ENCODE measurements around the gene ZNF536. TPM values are rescaled to one million over a fixed set of nuclear protein-coding genes. Genes with fewer than 3 reads are reported as not detected.
"Not testable (repeated sequence)": the region's sequence is repeated elsewhere in the genome, so short reads cannot be mapped to it uniquely, and the experiment has no call there.

The ZNF536 gene
- total RNA-seq, 1 experiment from 2014 or later: not detected

DNA sequence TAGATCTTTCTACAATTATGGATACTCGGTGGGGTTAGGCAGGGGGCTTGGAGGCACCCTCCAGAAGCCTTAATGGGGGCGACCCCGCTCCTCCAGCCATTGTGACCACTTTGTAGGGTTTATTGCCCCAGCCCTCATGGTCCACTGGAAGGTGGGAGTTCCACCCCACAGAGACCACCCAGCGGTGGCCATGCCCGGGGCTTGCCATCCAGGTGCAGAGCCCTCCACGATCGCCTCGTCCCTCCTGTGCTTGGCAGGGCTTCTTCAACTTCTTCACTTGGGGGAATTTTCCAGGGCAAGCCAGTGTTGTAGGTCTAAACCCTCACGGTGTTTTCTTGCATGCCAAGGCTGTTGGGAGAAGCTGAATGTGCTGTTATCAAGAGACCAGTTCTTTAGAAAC lies 16.1 kb downstream of the ZNF536 start:
- DNase-seq (ENCODE audit: low read depth): no peak

DNA sequence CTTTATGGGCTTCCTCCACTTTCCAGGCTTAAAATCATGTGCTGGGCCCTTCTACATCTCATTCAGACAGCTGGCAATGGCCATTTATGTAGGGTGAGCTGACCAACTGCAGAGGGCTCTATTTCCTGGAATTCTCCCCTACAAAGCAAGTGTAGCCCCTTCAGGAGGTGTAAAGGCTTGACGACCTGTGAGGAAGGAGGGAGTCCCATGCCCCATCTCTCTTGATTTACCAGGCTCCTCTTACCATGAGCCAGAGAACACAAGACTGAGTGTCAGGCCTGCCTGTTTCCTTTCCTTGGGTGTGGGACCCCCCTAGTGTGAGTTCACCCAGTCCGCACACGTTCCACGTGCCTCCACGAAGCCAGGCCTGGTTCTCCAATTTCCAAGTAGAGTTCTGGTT lies 16.6 kb downstream of the ZNF536 start:
- DNase-seq (ENCODE audit: low read depth): no peak

DNA sequence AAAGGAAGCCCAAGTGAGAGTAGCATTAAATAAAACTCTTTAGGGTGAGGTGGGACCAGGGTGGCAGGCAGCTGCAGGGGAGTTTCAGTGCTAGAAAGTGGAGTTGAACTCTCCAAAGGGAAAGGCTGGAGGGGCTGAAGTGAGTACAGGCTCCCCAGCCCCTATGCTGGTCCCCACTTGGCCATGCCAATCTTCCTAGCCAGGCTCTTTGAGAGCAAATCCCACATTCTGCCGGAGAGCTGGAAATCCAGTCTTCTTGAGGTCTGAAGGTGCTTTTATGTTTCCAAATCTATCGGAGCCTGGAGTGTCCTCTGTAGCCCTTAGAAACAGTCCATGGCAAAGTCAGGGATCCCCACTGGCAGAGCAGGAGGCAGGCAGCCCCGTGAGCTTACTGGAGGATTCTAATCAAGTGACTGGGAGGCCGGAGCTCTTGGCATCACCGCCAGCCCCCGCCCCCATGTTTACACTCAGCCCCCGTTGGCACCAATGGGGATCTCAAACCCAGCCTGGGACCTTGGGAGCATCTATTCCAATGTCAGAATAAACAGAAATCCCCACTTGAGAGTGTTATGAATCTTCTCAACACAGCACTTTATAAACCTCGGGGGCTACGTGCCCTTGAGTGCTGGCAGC lies 18.3 kb downstream of the ZNF536 start:
- no peak for DNase-seq (ENCODE audit: low read depth)

DNA sequence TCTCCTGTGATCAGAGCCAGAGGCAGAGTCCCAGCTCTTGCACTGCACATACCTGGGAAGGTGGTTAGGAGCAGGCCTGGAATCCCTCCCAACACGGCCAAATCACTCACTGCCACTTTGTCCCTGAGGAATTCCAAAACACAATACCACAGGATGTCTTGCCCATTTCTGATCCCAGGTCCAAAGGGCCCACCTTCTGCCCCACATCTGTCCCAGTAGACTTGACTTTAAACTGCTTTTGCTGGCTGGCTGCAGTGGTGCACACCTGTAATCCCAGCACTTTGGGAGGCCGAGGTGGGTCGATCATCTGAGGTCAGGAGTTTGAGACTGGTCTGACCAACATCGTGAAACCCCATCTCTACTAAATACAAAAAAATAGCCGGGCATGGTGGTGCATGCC lies 18.9 kb downstream of the ZNF536 start:
- no peak for DNase-seq (ENCODE audit: low read depth)

DNA sequence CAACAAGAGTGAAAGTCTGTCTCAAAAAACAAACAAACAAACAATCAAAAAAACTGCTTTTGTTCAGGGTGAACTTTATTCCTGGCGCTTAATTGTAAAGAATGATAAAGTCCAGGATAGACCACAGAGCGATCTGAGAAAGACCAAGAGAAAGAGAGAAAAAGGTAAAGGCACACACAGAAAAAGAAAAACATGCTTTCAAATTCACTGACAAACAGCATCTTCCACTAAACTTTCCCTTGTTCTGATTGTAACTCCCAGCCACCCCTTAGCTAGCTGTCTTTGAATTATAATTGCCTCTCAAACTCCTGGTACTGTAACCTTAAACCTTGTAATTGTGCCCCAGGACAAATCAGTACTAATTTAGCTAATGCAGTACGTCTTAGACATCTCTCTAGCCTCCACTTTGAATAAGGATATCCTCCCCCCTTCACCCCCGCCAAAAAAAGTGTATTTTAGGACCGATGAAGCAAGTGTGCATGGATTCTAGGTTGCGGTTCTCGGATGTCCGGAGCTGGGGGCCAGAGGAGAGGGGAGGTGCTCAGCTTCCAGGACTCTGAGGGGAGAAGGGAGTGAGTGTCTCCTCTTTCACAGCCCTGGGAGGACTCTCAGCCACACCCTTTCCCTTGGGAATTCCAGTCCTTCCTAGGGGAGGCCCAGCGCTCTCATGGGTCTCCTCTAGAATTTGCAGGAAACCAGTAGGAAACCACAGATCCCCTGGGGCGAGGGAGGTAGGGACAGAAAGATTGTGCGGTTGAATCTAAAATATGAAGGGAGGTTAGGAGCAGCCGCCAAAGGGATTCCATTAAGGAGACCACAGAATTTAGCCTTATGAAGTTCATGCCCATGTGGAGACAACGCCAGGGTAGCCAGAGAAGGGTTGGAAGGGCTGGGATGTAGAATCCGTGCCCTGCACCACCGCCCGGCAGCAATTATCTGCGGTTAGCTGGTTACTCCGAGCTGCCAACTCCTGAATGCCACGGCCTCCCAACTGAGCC lies 19.7 kb downstream of the ZNF536 start:
- DNase-seq (ENCODE audit: low read depth): peak; percentile 89

DNA sequence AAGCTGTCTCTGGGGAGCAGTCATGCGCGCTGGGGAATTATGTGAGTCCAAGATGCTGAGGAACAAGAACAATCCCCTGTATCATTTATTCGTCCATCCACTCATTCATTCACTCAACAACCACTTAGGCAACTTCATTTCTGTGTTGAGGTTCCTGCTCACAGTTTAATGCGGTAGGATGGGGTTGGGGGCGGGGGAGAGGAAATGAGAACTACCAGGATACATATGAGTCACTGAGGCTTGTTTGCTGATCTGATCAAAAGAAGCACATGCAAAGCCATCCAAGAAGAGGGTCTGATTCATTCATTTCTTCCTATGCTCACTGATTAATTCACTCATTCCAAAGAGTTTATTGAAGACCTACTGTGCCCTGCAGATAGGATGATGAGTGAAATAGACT lies 20.9 kb downstream of the ZNF536 start:
- DNase-seq (ENCODE audit: low read depth): peak; percentile 33

DNA sequence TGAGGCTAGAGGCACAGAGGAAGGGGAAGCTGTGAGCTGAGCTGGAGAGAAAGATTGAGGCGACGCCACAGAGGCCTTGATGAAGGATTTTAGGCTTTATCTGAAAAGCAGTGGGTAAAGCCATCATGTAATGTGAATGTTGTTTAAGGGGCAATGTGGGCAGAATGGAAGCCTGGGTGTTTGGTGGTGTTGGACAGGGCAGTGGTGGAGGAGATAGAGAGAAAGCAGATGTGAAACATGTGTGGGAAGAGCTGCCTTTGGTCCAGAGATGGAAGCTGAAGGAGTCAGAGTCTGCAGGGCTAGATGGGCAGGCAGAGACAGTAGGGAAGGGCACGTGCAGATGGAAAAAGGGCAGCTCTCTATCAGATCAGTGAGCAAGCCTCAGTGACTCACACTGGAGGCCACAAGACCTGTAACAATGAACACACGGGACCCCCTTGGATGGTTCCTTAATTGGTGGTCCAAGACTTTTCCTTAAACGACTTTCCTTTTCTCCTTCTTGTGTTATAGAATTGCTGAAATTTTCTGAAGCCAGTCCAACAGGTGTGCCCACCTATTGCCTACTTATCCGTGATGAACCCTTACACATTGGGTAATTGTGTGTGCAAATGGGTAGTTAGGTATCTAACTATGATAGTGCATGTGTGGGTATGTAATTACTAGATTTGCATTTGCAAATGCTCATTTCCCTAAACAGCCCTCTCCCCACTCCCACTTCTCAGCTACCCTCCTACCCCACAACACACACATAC lies 21.7 kb downstream of the ZNF536 start:
- no peak for DNase-seq (ENCODE audit: low read depth)

DNA sequence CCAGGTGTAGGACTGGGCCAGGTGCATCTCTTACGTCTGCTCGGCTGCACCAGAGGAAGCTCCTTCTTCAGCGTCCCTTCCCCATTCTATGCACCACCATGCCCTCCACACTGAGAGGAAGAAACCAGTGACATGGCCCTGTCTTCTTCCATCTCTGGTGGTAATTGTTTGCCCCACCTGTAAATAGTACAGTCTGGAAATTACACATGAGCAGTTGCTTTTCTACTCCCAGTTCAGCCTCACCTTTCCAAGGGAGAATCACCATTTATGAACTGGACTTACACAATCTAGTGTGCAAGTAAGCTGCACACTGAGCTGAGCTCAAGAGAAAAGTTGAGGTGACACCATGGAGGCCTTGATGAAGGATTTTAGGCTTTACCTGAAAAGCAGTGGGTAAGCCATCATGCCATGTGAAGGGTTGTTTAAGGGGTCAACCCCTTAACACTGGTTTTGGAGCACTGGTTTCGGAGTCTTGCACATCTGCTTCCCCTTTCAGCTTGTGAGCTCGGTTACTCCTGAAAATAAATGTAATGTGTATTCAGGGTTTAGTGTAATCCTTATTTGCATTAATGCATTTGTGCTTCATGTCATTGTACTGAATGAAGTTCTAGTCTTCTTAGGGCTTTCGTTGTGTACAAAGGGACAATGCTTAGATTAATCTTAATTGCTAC lies 22.4 kb downstream of the ZNF536 start:
- DNase-seq (ENCODE audit: low read depth): no peak

DNA sequence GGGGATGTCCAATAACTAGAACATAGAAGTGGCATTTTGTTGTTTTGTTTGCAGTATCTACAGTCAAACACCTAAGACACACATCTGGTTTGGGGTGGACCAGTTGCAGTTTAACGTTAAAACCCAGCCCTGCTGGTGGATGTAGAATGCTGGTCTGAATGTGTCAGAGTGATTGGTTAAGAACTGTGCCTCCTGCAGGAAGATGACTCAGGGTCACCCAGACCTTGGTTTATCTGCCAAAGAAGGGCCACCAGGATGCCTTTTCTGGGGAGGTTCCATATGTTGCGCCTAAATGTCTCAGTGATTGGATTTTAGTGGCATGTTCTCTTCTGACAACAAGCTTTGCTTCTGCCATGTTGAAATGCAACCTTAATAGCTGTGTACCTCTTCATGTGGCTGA lies 23.1 kb downstream of the ZNF536 start:
- DNase-seq (ENCODE audit: low read depth): no peak

DNA sequence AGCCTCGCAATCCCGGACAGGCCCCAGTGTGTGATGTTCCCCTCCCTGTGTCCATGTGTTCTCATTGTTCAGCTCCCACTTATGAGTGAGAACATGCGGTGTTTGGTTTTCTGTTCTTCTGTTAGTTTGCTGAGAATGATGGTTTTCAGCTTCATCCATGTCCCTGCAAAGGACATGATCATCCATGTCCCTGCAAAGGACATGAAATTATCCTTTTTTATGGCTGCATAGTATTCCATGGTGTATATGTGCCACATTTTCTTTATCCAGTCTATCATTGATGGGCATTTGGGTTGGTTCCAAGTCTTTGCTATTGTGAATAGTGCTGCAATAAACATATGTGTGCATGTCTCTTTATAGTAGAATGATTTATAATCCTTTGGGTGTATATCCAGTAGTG lies 26.4 kb downstream of the ZNF536 start:
- DNase-seq (ENCODE audit: low read depth): not testable (repeated sequence)

DNA sequence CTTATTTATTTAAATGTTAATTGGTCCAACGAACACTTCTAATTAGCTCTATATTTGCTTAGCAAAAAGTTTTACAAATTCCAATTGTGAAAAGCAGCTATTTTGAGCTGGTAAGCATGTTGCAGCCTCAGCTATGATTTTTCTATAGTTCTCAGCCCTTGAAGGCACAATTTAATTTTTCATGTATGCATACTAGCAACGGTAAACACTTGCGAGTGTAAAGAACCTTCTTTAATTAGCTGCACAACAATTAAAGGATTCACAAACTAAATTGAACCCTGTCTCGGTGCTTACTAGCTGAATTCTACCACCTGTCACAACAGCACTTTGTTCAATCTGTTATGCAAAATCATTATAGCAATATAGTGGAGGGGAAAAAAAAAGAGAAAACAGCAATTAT lies 29.8 kb downstream of the ZNF536 start:
- DNase-seq (ENCODE audit: low read depth): no peak

DNA sequence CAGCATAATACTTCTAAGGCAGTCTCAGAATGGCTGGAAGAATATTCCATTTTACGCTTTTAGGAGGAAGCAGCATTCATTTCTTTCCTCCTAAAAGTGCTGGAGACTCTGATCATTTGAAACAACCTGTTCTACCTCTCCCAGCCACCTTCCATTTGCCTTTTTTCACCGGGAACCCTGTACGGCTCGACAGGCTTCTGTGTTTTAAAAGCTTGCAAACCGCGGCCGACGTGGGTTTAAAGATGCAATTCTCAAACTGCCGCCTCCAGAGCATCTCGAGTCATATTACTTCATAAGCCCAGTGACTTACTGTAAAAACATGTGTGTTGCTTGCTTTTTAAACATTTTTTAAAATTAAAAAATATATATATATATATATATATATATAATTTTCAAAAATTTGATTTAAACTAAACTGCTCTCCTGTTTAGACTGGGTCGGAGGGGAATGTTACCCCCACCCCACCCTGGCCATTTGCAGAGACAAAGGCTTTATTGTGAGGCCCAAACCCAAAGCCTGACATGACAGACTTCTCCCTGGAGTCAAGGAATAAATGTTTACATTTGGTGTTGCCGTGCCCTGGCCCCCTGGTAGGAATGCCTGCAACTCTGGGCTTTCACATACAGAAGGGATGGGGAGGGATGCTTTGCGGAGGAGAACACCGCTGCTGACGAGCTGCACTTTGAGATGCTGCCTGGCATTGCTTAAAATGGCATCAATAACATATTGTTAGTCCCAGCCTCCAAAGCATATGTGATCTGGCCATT lies 30.4 kb downstream of the ZNF536 start:
- DNase-seq (ENCODE audit: low read depth): no peak

DNA sequence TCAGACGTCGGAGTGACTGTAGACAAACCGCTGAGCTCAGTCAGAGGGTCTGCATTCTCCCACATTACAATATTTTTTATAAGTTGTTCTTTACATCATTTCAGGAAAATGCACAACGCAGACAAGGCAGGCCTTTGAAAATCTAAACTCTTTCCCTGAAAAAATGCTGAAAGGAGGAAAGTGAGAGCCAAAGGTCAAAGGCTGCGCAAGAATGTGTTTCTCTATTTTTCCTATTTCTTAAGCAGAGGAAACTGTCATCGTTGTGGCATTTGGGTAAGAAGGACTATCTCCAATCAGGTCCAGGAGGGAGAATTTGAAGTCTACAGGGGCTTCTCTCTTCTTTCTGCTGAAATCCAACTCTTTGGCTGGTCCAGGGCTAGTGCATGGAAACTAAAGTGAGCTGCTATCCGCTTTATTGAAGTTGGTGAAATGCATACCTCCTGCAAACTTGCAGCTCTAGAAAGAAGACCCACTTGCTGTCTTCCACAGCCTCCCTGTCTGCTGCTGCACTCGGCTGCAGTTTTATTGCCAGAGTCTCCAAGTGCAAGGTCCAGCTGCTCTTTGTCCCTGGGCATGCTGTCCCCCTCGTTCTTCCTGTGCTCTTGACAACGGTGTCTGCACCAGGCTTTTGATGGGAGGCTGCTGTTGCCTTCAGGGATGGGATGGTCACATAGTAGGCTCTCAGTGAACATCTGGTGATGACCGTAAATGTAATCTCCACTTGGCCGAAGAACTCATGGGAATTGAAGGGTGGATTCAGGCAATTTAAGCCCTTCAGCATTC lies 31.2 kb downstream of the ZNF536 start:
- DNase-seq (ENCODE audit: low read depth): no peak

DNA sequence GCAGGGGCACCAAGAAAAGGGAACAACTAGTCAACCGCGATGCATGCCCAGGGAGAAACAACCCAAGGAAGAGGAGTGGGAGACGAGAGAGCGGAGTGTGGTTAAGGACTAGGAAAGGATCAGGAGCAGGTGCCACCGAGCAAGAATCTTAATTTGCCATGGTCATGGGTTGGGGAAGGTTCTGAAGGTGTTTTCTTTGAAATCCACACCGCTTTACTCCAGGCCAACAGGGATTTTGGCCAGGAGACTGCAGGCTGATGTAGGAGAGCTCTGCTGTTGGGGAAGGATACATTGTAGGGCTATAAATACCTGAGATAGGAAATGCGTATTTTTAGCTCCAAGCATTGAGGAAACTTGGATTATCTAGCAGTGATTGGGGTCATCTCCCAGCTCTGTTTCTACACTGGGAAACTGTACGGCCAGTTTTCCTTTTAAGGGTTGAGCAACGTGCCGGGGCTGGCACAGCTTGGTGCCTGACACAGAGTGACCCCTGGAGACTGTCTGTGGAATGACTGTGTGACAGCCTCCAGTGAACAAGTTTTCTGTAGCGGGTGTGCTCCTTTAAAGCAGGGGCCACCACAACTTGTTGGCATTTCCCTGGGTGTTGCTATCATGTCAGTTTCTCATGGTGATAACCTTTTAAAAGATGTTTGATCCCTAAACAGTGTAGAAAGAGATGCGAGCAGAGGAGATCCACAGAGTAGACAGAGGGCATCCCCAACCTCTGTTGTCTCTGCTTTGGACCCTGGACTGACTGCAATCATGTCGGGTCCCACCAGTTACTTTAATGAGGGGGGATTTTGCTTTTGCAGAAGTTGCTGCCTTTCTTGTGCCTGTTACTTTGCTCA lies 34.3 kb downstream of the ZNF536 start:
- DNase-seq (ENCODE audit: low read depth): peak; percentile 10

DNA sequence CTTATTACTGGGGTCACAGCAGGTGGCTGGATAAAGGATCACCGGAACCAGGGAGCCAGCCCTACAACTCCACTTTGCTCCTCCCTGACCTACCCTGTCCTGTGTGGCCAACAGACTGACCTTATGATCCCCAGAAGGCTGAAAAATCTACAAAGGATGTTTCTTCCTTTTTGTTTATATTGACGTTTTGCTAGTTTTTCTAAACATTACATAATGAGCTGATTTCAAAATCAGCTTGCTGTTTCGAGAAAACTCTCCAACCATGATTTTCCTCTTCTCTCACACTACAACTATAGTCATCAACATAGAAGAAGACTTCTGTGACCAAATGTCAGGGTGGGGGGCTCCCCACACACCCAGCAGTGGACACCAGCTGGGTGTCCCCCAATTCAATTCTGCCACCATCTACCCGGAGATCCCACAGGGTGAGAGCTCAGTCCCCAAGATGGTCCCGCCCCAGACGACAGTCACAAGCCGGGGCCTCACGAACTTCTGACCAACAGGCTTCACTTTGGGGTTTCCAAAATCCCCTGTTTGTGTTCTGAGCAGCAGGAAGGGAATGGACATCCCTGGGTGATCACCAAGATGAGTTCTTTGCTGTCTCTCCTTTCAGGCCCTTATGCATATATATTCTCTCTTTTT lies 35.0 kb downstream of the ZNF536 start:
- no peak for DNase-seq (ENCODE audit: low read depth)

DNA sequence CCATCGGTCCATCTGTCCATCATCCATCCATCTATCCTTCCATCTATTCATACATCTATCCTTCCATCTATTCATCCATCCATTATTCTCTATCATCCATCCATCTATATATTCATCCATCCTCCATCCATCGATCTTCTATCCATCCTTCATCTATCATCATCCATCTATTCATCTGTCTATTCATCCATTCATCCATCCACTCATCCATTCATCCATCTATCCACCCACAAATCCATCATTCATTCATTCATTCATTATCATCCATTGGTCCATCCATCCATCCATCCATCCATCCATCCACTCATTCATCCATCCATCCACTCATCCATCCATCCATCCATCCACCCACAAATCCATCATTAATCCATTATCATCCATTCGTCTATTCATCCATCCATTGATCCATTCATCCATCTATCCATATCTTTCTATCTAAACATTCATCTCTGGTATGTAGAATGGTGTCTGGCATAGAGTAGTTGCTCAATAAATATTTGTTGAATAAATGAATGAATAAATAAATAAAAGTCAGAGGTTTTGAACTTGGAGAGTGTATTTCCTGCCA lies 36.6 kb downstream of the ZNF536 start:
- no peak for DNase-seq (ENCODE audit: low read depth)

DNA sequence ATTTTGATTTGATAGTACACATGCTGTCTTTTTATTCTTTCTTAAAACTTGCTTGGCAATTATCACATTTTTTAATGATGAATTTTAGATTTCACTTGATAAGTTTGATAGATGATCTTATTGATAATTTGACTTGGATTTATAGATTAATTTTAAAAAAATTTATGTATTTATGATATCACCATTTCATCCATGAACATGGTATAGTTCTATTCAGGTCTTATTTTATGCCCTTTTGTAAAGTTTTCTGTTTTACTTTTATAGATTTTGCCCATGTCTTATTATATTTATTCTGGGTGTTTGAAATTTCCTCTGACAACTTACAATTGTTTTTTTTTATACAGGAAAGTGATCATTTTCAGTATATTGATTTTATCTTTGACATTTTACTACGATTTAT lies 39.5 kb downstream of the ZNF536 start:
- DNase-seq (ENCODE audit: low read depth): no peak

DNA sequence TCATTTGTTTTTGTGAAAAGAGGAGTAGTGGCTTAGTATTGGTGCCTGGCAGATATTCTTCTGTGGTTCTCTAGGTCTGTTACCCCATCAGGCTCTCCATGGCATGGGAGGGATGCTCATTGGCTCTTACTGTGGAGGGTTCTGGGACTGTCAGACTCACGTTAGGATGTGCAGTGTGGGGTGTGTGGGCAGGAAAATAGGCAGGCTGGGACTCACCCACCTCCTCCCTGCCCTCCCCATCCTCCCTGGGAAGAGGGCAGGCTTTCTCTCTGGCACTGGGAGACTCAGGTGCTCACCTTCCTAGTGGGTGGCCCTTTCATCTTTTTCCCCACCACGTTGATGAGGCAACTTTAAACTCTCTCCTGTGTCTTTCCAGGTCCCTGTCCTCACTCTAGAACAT lies 44.2 kb downstream of the ZNF536 start:
- no peak for DNase-seq (ENCODE audit: low read depth)

All from M059J (cell line).